Measurements from ENCODE around the gene MCTP2. TPM values are rescaled to one million over a fixed set of nuclear protein-coding genes. Genes with fewer than 3 reads are reported as not detected.

The MCTP2 gene
- total RNA-seq, 1 donor from 2014 or later, result 6.3 TPM

DNA sequence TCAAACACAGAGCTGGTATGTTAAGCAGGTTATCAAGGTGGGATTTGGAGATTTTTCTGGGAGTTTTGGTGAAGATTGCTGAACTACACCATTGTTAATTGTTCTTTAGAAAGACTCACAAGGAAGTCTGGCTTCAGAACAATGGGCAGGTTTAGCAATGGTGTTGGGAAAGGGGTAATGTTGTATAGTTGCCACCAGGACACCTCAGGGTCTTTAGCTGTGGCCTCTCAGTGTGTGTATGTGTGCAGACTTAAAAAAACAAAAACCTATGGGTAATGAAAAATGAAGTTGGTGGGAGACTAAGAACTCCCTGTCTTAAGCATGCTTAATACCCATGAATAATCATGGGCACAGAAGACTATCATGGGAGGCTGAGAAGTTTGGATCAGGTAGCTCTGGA lies 91.7 kb downstream of the MCTP2 start:
- no peaks in the 10 kb centered on the region for H3K36me3 ChIP-seq (ENCODE audit: control insufficient read depth, insufficient read depth, low read length)
- no peak for DNase-seq (ENCODE audit: low read depth)
- TF ChIP-seq, protein P1, sequence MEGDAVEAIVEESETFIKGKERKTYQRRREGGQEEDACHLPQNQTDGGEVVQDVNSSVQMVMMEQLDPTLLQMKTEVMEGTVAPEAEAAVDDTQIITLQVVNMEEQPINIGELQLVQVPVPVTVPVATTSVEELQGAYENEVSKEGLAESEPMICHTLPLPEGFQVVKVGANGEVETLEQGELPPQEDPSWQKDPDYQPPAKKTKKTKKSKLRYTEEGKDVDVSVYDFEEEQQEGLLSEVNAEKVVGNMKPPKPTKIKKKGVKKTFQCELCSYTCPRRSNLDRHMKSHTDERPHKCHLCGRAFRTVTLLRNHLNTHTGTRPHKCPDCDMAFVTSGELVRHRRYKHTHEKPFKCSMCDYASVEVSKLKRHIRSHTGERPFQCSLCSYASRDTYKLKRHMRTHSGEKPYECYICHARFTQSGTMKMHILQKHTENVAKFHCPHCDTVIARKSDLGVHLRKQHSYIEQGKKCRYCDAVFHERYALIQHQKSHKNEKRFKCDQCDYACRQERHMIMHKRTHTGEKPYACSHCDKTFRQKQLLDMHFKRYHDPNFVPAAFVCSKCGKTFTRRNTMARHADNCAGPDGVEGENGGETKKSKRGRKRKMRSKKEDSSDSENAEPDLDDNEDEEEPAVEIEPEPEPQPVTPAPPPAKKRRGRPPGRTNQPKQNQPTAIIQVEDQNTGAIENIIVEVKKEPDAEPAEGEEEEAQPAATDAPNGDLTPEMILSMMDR (IDR thresholded peaks at IDR 0.05; ENCODE audit: insufficient read depth, low read length, poor library complexity, severe bottlenecking), result no peak
- H3K27me3 ChIP-seq (ENCODE audit: control insufficient read depth, insufficient read depth, low read length), result no peaks in the 10 kb centered on the region
- H3K4me3 ChIP-seq (ENCODE audit: low read depth, low read length), result no peak overlapping the region

DNA sequence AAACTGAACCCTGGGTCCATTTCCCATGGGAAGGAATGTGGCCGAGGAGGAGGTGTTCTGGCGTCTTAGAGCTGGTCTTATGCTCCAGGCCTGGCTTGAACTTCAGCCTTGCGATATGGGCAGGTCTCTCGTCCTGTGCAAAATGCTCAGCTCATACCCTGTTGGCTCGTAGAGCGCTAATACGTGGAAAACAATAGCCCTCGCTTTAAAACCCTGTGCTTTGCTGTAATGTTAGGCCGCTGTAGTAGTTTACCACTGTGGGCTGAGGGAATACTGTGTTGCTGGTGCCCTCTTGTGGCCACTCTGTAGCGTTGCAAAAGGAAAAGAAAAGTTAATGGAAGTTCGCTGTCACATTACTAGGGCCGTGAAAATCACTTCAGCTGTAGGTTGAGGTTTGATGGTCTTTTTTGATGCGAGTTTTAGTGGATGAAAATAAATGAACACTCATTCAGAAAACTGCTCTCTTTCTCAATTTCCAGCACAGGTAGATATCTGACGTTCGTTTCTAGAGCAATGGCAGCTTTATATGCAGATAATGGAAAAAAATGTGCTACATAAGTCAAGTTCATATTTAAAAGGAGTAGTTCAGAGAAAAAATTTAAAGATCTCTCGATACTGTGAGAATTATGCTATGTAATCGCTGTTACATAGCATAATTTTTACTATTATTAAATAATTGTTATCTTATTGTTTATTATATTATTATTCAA lies 92.9 kb downstream of the MCTP2 start:
- H3K36me3 ChIP-seq (ENCODE audit: control insufficient read depth, insufficient read depth, low read length), result no peaks in the 10 kb centered on the region
- H3K4me3 ChIP-seq (ENCODE audit: low read depth, low read length), result no peak overlapping the region
- no peaks in the 10 kb centered on the region for H3K27me3 ChIP-seq (ENCODE audit: control insufficient read depth, insufficient read depth, low read length)
- DNase-seq (ENCODE audit: low read depth), result no peak
- TF ChIP-seq, protein P1 (IDR thresholded peaks at IDR 0.05; ENCODE audit: insufficient read depth, low read length, poor library complexity, severe bottlenecking), result peak; percentile 91

DNA sequence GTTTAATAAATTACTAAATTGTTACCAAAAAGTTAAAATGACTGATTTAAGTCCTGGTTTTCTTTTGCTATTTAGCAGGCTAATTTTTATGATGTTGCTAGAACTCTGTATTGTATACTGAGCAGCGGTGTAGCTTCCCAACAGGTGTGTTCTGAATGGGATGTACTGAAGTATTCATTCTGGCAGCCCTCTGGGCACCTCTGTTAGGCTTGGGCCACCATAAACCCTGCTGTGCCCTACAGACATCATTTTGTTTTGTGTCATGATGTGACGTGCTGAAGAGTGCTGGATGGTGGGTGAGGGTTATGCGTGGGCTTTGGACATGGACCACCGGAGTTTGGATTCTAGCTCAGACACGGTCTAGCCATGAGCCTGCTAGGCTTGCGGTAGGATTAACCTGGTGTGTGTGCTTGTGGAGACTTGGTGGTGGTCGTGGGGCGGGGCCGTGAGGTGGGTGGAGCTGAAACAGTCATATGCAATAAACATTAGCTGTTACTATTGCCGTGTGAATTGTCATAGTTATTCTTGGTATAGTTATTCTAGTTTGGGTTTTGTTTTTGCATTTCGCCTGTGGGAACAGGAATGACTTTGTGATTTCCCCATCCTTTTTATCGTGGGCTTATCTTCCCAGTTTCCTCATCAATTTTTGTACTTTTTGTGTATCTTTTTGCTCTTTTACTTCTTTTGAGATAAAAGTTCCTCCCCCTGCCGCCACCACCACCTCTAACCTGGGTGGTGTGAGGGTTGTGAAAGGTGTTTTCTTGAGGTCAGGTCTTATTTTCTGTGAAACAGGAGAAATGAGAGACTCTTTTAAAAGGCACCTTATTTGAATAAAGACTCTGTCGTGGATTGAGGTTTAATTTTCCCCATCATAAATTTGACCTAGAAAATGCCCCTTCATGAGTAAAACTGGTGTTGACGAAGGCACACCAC lies 93.7 kb downstream of the MCTP2 start:
- Histone ChIP-seq H3K27me3 (ENCODE audit: control insufficient read depth, insufficient read depth, low read length) (no peaks in the 10 kb centered on the region), H3K36me3 (ENCODE audit: control insufficient read depth, insufficient read depth, low read length) (no peaks in the 10 kb centered on the region), H3K4me3 (ENCODE audit: low read depth, low read length) (no peak overlapping the region)
- TF ChIP-seq, protein P1 (IDR thresholded peaks at IDR 0.05; ENCODE audit: insufficient read depth, low read length, poor library complexity, severe bottlenecking), result no peak
- DNase-seq (ENCODE audit: low read depth), result no peak

DNA sequence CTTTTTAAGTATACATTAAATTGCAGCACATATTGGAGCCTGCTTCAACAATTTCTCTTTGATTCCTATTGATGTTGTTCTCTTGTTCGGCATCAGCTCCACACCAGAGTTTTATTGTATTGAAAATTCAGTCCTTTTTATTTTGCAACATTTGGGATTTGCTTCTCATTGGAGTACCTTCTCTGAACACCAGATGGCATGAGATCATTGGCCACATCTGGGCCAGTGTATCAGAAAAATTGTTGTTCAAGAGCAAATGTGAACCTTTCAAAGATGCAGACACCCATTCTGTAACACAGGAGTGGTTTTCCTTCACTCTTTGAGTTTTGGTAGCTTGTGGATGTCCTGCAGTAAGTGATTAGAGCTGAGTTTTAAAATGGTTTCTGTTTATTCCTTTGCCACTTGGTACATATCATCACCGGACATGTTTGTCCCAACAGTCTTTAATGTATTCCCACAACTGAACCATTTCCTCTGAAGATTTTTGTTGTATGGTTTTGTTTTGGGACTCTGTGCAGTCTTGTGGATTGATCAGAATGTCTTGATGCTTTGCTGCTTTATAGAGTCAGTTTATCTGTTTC lies 96.1 kb downstream of the MCTP2 start:
- TF ChIP-seq, protein P1 (IDR thresholded peaks at IDR 0.05; ENCODE audit: insufficient read depth, low read length, poor library complexity, severe bottlenecking), result peak; percentile 74
- Histone ChIP-seq H3K4me3 (ENCODE audit: low read depth, low read length) (no peak overlapping the region), H3K36me3 (ENCODE audit: control insufficient read depth, insufficient read depth, low read length) (no peaks in the 10 kb centered on the region), H3K27me3 (ENCODE audit: control insufficient read depth, insufficient read depth, low read length) (no peaks in the 10 kb centered on the region)
- DNase-seq (ENCODE audit: low read depth), result no peak

DNA sequence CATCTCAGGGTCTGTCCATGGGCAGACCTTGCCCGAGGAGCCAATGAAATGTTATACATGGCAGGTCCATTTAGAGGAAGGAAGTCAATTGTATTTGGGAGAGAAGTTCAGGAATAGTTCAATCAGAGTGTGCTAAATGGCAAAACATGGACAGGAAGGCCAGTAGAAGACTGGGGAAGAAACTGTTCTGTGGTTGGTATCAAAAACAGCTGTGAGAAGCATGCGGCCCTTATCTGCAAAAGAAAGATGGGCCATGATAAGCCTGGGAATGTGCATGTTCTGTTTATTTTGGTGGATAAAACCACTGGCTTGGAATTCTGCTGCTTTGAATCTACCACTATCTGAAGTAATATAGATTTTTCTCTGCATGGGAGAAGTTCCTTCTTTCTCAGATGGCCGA lies 100.4 kb downstream of the MCTP2 start:
- Histone ChIP-seq H3K27me3 (ENCODE audit: control insufficient read depth, insufficient read depth, low read length) (no peaks in the 10 kb centered on the region), H3K4me3 (ENCODE audit: low read depth, low read length) (no peak overlapping the region), H3K36me3 (ENCODE audit: control insufficient read depth, insufficient read depth, low read length) (no peaks in the 10 kb centered on the region)
- TF ChIP-seq, protein P1 (IDR thresholded peaks at IDR 0.05; ENCODE audit: insufficient read depth, low read length, poor library complexity, severe bottlenecking), result no peak
- DNase-seq (ENCODE audit: low read depth), result no peak

Measured in kidney epithelial cell (primary cell).